ENCODE results near the gene LCN10. TPM values are rescaled to one million over a fixed set of nuclear protein-coding genes. Genes with fewer than 3 reads are reported as not detected.

Gene LCN10
- total RNA-seq, 2 experiments from 2014 or later: not detected

Small RNA genes within 50 kb of the gene (microRNA-seq; reads per million reads assigned to microRNA genes)
- gene MIR6722 (ENCODE audit: borderline replicate concordance): not detected

Small RNA genes within 50 kb of the gene (small RNA-seq; reads per million reads assigned to genes)
- gene ATP6V1G1P3 (not detected), gene MIR6722 (not detected)

Other genes starting within 250 kb of the LCN10 start
- 9.3 and 17.6 TPM in 2 replicates for gene NOTCH1, start 196.9 kb downstream of the LCN10 start, total RNA-seq (2014; rRNA removed; shearing (Covaris generic))
- gene NOTCH1, start 196.9 kb downstream of the LCN10 start, total RNA-seq (2022): 15.5 and 17.9 TPM in 2 replicates
- gene EGFL7, start 80.0 kb downstream of the LCN10 start, total RNA-seq (2014; rRNA removed; shearing (Covaris generic)): not detected in 2 replicates
- gene EGFL7, start 80.0 kb downstream of the LCN10 start, total RNA-seq (2022): not detected in 2 replicates
- gene AGPAT2, start 55.5 kb downstream of the LCN10 start, total RNA-seq (2014; rRNA removed; shearing (Covaris generic)): 20.8 and 29.6 TPM in 2 replicates
- gene AGPAT2, start 55.5 kb downstream of the LCN10 start, total RNA-seq (2022): 15.2 and 18.3 TPM in 2 replicates
- 13.3 and 13.9 TPM in 2 replicates for gene DIPK1B, start 30.4 kb downstream of the LCN10 start, total RNA-seq (2014; rRNA removed; shearing (Covaris generic))
- 0.30 and 0.74 TPM in 2 replicates for gene DIPK1B, start 30.4 kb downstream of the LCN10 start, total RNA-seq (2022)
- gene LCN6, start 5.6 kb upstream of the LCN10 start, total RNA-seq (2014; rRNA removed; shearing (Covaris generic)): not detected in 2 replicates
- gene LCN6, start 5.6 kb upstream of the LCN10 start, total RNA-seq (2022): not detected in 2 replicates
- gene LCN8, start 15.3 kb upstream of the LCN10 start, total RNA-seq (2014; rRNA removed; shearing (Covaris generic)): not detected in 2 replicates
- not detected in 2 replicates for gene LCN8, start 15.3 kb upstream of the LCN10 start, total RNA-seq (2022)
- not detected in 2 replicates for gene LCN15, start 21.6 kb upstream of the LCN10 start, total RNA-seq (2014; rRNA removed; shearing (Covaris generic))
- not detected in 2 replicates for gene LCN15, start 21.6 kb upstream of the LCN10 start, total RNA-seq (2022)
- gene TMEM141, start 48.4 kb upstream of the LCN10 start, total RNA-seq (2014; rRNA removed; shearing (Covaris generic)): 61.9 and 70.2 TPM in 2 replicates
- 41.5 and 43.2 TPM in 2 replicates for gene TMEM141, start 48.4 kb upstream of the LCN10 start, total RNA-seq (2022)
- 1.3 and 2.2 TPM in 2 replicates for gene CCDC183, start 53.4 kb upstream of the LCN10 start, total RNA-seq (2014; rRNA removed; shearing (Covaris generic))
- 0.44 and 0.88 TPM in 2 replicates for gene CCDC183, start 53.4 kb upstream of the LCN10 start, total RNA-seq (2022)
- 97.0 and 113 TPM in 2 replicates for gene RABL6, start 65.0 kb upstream of the LCN10 start, total RNA-seq (2014; rRNA removed; shearing (Covaris generic))
- gene RABL6, start 65.0 kb upstream of the LCN10 start, total RNA-seq (2022): 126 and 133 TPM in 2 replicates
- gene AJM1, start 99.5 kb upstream of the LCN10 start, total RNA-seq (2014; rRNA removed; shearing (Covaris generic)): 2.4 and 2.5 TPM in 2 replicates
- gene AJM1, start 99.5 kb upstream of the LCN10 start, total RNA-seq (2022): 4.6 and 5.1 TPM in 2 replicates
- 56.9 and 81.9 TPM in 2 replicates for gene PHPT1, start 106.5 kb upstream of the LCN10 start, total RNA-seq (2014; rRNA removed; shearing (Covaris generic))
- 42.4 and 49.9 TPM in 2 replicates for gene PHPT1, start 106.5 kb upstream of the LCN10 start, total RNA-seq (2022)
- gene MAMDC4, start 109.4 kb upstream of the LCN10 start, total RNA-seq (2014; rRNA removed; shearing (Covaris generic)): 11.7 and 14.0 TPM in 2 replicates
- gene MAMDC4, start 109.4 kb upstream of the LCN10 start, total RNA-seq (2022): 12.7 and 14.2 TPM in 2 replicates
- gene EDF1, start 123.4 kb upstream of the LCN10 start, total RNA-seq (2014; rRNA removed; shearing (Covaris generic)): 272 and 409 TPM in 2 replicates
- 222 and 246 TPM in 2 replicates for gene EDF1, start 123.4 kb upstream of the LCN10 start, total RNA-seq (2022)
- 31.4 and 34.7 TPM in 2 replicates for gene TRAF2, start 143.6 kb upstream of the LCN10 start, total RNA-seq (2014; rRNA removed; shearing (Covaris generic))
- gene TRAF2, start 143.6 kb upstream of the LCN10 start, total RNA-seq (2022): 40.5 and 43.7 TPM in 2 replicates
- gene FBXW5, start 201.8 kb upstream of the LCN10 start, total RNA-seq (2014; rRNA removed; shearing (Covaris generic)): 78.7 and 89.6 TPM in 2 replicates
- 59.1 and 63.3 TPM in 2 replicates for gene FBXW5, start 201.8 kb upstream of the LCN10 start, total RNA-seq (2022)
- 0.95 and 1.0 TPM in 2 replicates for gene C8G, start 202.3 kb upstream of the LCN10 start, total RNA-seq (2014; rRNA removed; shearing (Covaris generic))
- gene C8G, start 202.3 kb upstream of the LCN10 start, total RNA-seq (2022): 2.1 and 2.2 TPM in 2 replicates
- gene LCN12, start 209.3 kb upstream of the LCN10 start, total RNA-seq (2014; rRNA removed; shearing (Covaris generic)): 0.95 and 6.5 TPM in 2 replicates
- gene LCN12, start 209.3 kb upstream of the LCN10 start, total RNA-seq (2022): 3.5 and 3.7 TPM in 2 replicates
- gene PTGDS, start 234.6 kb upstream of the LCN10 start, total RNA-seq (2014; rRNA removed; shearing (Covaris generic)): not detected in 2 replicates
- gene PTGDS, start 234.6 kb upstream of the LCN10 start, total RNA-seq (2022): not detected in 2 replicates
- gene LCNL1, start 240.1 kb upstream of the LCN10 start, total RNA-seq (2014; rRNA removed; shearing (Covaris generic)): not detected in 2 replicates
- not detected in 2 replicates for gene LCNL1, start 240.1 kb upstream of the LCN10 start, total RNA-seq (2022)
- gene PAXX, start 249.5 kb upstream of the LCN10 start, total RNA-seq (2014; rRNA removed; shearing (Covaris generic)): 63.5 and 66.5 TPM in 2 replicates
- gene PAXX, start 249.5 kb upstream of the LCN10 start, total RNA-seq (2022): 45.7 and 46.3 TPM in 2 replicates